ENCODE measurements around the gene MAMDC2. TPM values are rescaled to one million over a fixed set of nuclear protein-coding genes. Genes with fewer than 3 reads are reported as not detected.

The MAMDC2 gene
- total and polyA plus RNA-seq, 2 donors (not counting 1 experiment from before 2014, with no cell fraction given) = 14.4 to 23.0 TPM

- DNase-seq (ENCODE audit: low read depth in 2 of 2) = peak in 1 of 2 donors; percentile 40
Observed at GRCh38 chr9:70222354-70222753, 178.7 kb downstream of the MAMDC2 start.

GRCh38 chr9:70228118-70228517, 184.5 kb downstream of the MAMDC2 start:
- H3K9me3 ChIP-seq (ENCODE audit: control insufficient read depth, insufficient read depth, low read depth, low read length) = no peaks in the 10 kb centered on the region
- no peaks in the 10 kb centered on the region for H3K79me2 ChIP-seq (ENCODE audit: control insufficient read depth, insufficient read depth, low read length)

More at GRCh38 chr9:70222354-70222753, 178.7 kb downstream of the MAMDC2 start:
- no peak overlapping the region for H3K9ac ChIP-seq (ENCODE audit: insufficient read depth, low read length)
- no peaks in the 10 kb centered on the region for H3K36me3 ChIP-seq (ENCODE audit: control insufficient read depth, insufficient read depth, low read length)
- H3K27me3 ChIP-seq (ENCODE audit: control insufficient read depth, insufficient read depth, low read length) = no peaks in the 10 kb centered on the region
- no peaks in the 10 kb centered on the region for H4K20me1 ChIP-seq (ENCODE audit: control insufficient read depth, extremely low read depth, insufficient read depth, low read length)
- H3K9me3 ChIP-seq (ENCODE audit: control insufficient read depth, insufficient read depth, low read depth, low read length) = no peaks in the 10 kb centered on the region
- H3K27ac ChIP-seq (ENCODE audit: insufficient read depth, low read length) = no peak overlapping the region
- no peak for TF ChIP-seq CTCF (conservative IDR thresholded peaks at IDR 0.05 in 1 of 2, IDR thresholded peaks at IDR 0.05 in 1 of 2; ENCODE audit: low read depth in 1 of 2, low read length in 2 of 2)
- TF ChIP-seq EZH2 (IDR thresholded peaks at IDR 0.05; ENCODE audit: low read length, missing control alignments) = no peak
- no peak overlapping the region for H3K4me3 ChIP-seq (replicated peaks in 1 of 4; ENCODE audit: control extremely low read depth in 1 of 4, insufficient read depth in 1 of 4, low read depth in 3 of 4, low read length in 4 of 4)
- H2AFZ ChIP-seq (ENCODE audit: low read length) = no peak overlapping the region
- no peak overlapping the region for H3K4me2 ChIP-seq (ENCODE audit: extremely low read depth, insufficient read depth, low read length)
- peaks cover 8% of the 10 kb centered on the region for H3K4me1 ChIP-seq (ENCODE audit: control insufficient read depth, extremely low read depth, insufficient read depth, low read length)
- H3K79me2 ChIP-seq (ENCODE audit: control insufficient read depth, insufficient read depth, low read length) = no peaks in the 10 kb centered on the region

GRCh38 chr9:70228611-70229010, 185.0 kb downstream of the MAMDC2 start:
- Histone ChIP-seq H3K79me2 (ENCODE audit: control insufficient read depth, insufficient read depth, low read length) (no peaks in the 10 kb centered on the region), H3K4me2 (ENCODE audit: extremely low read depth, insufficient read depth, low read length) (no peak overlapping the region), H3K9ac (ENCODE audit: insufficient read depth, low read length) (no peak overlapping the region), H3K36me3 (ENCODE audit: control insufficient read depth, insufficient read depth, low read length) (no peaks in the 10 kb centered on the region), H4K20me1 (ENCODE audit: control insufficient read depth, extremely low read depth, insufficient read depth, low read length) (no peaks in the 10 kb centered on the region), H3K9me3 (ENCODE audit: control insufficient read depth, insufficient read depth, low read depth, low read length) (no peaks in the 10 kb centered on the region), H3K27me3 (ENCODE audit: control insufficient read depth, insufficient read depth, low read length) (no peaks in the 10 kb centered on the region), H3K4me1 (ENCODE audit: control insufficient read depth, extremely low read depth, insufficient read depth, low read length) (peaks cover 6% of the 10 kb centered on the region), H2AFZ (ENCODE audit: low read length) (no peak overlapping the region), H3K4me3 (replicated peaks in 1 of 4; ENCODE audit: control extremely low read depth in 1 of 4, insufficient read depth in 1 of 4, low read depth in 3 of 4, low read length in 4 of 4) (no peak overlapping the region), H3K27ac (ENCODE audit: insufficient read depth, low read length) (no peak overlapping the region)
- no peak for DNase-seq (ENCODE audit: low read depth in 2 of 2)
- no peak for TF ChIP-seq CTCF (conservative IDR thresholded peaks at IDR 0.05 in 1 of 2, IDR thresholded peaks at IDR 0.05 in 1 of 2; ENCODE audit: low read depth in 1 of 2, low read length in 2 of 2)

More at GRCh38 chr9:70228118-70228517, 184.5 kb downstream of the MAMDC2 start:
- no peak overlapping the region for H3K27ac ChIP-seq (ENCODE audit: insufficient read depth, low read length)
- no peak overlapping the region for H3K9ac ChIP-seq (ENCODE audit: insufficient read depth, low read length)
- no peak overlapping the region for H2AFZ ChIP-seq (ENCODE audit: low read length)
- no peaks in the 10 kb centered on the region for H3K36me3 ChIP-seq (ENCODE audit: control insufficient read depth, insufficient read depth, low read length)
- H3K4me1 ChIP-seq (ENCODE audit: control insufficient read depth, extremely low read depth, insufficient read depth, low read length) = peaks cover 6% of the 10 kb centered on the region
- DNase-seq (ENCODE audit: low read depth in 2 of 2) = no peak
- no peaks in the 10 kb centered on the region for H4K20me1 ChIP-seq (ENCODE audit: control insufficient read depth, extremely low read depth, insufficient read depth, low read length)
- H3K27me3 ChIP-seq (ENCODE audit: control insufficient read depth, insufficient read depth, low read length) = no peaks in the 10 kb centered on the region
- H3K4me2 ChIP-seq (ENCODE audit: extremely low read depth, insufficient read depth, low read length) = no peak overlapping the region
- no peak overlapping the region for H3K4me3 ChIP-seq (replicated peaks in 1 of 4; ENCODE audit: control extremely low read depth in 1 of 4, insufficient read depth in 1 of 4, low read depth in 3 of 4, low read length in 4 of 4)
- TF ChIP-seq CTCF (conservative IDR thresholded peaks at IDR 0.05 in 1 of 2, IDR thresholded peaks at IDR 0.05 in 1 of 2; ENCODE audit: low read depth in 1 of 2, low read length in 2 of 2) (no peak), EZH2 (IDR thresholded peaks at IDR 0.05; ENCODE audit: low read length, missing control alignments) (no peak)
